ENCODE results near the gene TEP1.
"Not testable (repeated sequence)": the region's sequence is repeated elsewhere in the genome, so short reads cannot be mapped to it uniquely, and the experiment has no call there.

The TEP1 gene

GRCh38 chr14:20384886-20385285 is 28.4 kb downstream of the TEP1 start:
- DNase-seq = no peak

GRCh38 chr14:20384321-20384720 is 29.0 kb downstream of the TEP1 start:
- DNase-seq = no peak

- DNase-seq = no peak
Measured at GRCh38 chr14:20383636-20384035, 29.7 kb downstream of the TEP1 start.

- no peak for DNase-seq
Measured at GRCh38 chr14:20383032-20383431, 30.3 kb downstream of the TEP1 start.

- no peak for DNase-seq
Measured at GRCh38 chr14:20382526-20382925, 30.8 kb downstream of the TEP1 start.

GRCh38 chr14:20381341-20381740 is 32.0 kb downstream of the TEP1 start:
- DNase-seq = no peak

GRCh38 chr14:20380681-20381080 is 32.6 kb downstream of the TEP1 start:
- DNase-seq = no peak

- DNase-seq = no peak
Measured at GRCh38 chr14:20379743-20380142, 33.6 kb downstream of the TEP1 start.

- DNase-seq = no peak
Measured at GRCh38 chr14:20377171-20377570, 36.1 kb downstream of the TEP1 start.

GRCh38 chr14:20376071-20376588 is 37.2 kb downstream of the TEP1 start:
- DNase-seq = no peak

GRCh38 chr14:20375471-20375870 is 37.8 kb downstream of the TEP1 start:
- no peak for DNase-seq

GRCh38 chr14:20372796-20373195 is 40.5 kb downstream of the TEP1 start:
- DNase-seq = no peak

GRCh38 chr14:20365928-20366327 is 47.4 kb downstream of the TEP1 start:
- DNase-seq = no peak

GRCh38 chr14:20358474-20358873 is 54.8 kb downstream of the TEP1 start:
- DNase-seq = not testable (repeated sequence)

- DNase-seq = no peak
Measured at GRCh38 chr14:20356422-20356821, 56.9 kb downstream of the TEP1 start.

GRCh38 chr14:20350860-20351259 is 62.4 kb downstream of the TEP1 start:
- no peak for DNase-seq

GRCh38 chr14:20350282-20350681 is 63.0 kb downstream of the TEP1 start:
- DNase-seq = no peak

GRCh38 chr14:20347747-20348146 is 65.6 kb downstream of the TEP1 start:
- no peak for DNase-seq

GRCh38 chr14:20346713-20347112 is 66.6 kb downstream of the TEP1 start:
- no peak for DNase-seq

GRCh38 chr14:20345366-20345765 is 67.9 kb downstream of the TEP1 start:
- no peak for DNase-seq

GRCh38 chr14:20343862-20344220 is 69.5 kb downstream of the TEP1 start:
- DNase-seq = no peak

- DNase-seq = peak; percentile 88
Measured at GRCh38 chr14:20343092-20343861, 70.0 kb downstream of the TEP1 start, which contains the start of gene PARP2. TSS of gene PARP2 (plus strand) at chr14:20343635. CDS start at chr14:20343642, 7 bp downstream.

- no peak for DNase-seq
Measured at GRCh38 chr14:20341646-20342045, 71.7 kb downstream of the TEP1 start.

GRCh38 chr14:20341032-20341431 is 72.3 kb downstream of the TEP1 start:
- DNase-seq = not testable (repeated sequence)

GRCh38 chr14:20334017-20334416 is 79.3 kb downstream of the TEP1 start:
- DNase-seq = no peak

Measured in activated T-cell treated with anti-CD3 and anti-CD28 coated beads, Interleukin-2, amount 50 U/mL, for 1 hour (primary cell).